Measurements from ENCODE around the gene COQ2. TPM values are rescaled to one million over a fixed set of nuclear protein-coding genes. Genes with fewer than 3 reads are reported as not detected.
A peak's percentile ranks its signal among the peaks of the same experiment; 100 is the strongest.

COQ2 gene
- polyA plus RNA-seq, 1 donor (not counting 4 experiments of a cell fraction or from before 2014, with no cell fraction given), result 29.1 TPM

- no peaks in the 10 kb centered on the region for H3K36me3 ChIP-seq (ENCODE audit: control insufficient read depth in 2 of 2, extremely low read depth in 1 of 2, insufficient read depth in 2 of 2, low read length in 2 of 2)
- no peak overlapping the region for H3K4me2 ChIP-seq (ENCODE audit: control insufficient read depth, extremely low read depth, insufficient read depth, low read depth, low read length)
- no peaks in the 10 kb centered on the region for H3K9me3 ChIP-seq (ENCODE audit: control insufficient read depth, low read depth, low read length)
- H2AFZ ChIP-seq (ENCODE audit: control insufficient read depth, low read length), result no peak overlapping the region
- H3K9me1 ChIP-seq (ENCODE audit: control insufficient read depth, extremely low read depth, insufficient read depth, low read length), result no peaks in the 10 kb centered on the region
- FAIRE-seq (no peak), DNase-seq (ENCODE audit: low read depth, low spot score) (no peak)
- H3K9ac ChIP-seq (ENCODE audit: control insufficient read depth, extremely low read depth, insufficient read depth, low read length), result no peak overlapping the region
- H3K27me3 ChIP-seq (ENCODE audit: control insufficient read depth, extremely low read depth, insufficient read depth, low read length), result no peaks in the 10 kb centered on the region
- no peaks in the 10 kb centered on the region for H3K79me2 ChIP-seq (ENCODE audit: control insufficient read depth, insufficient read depth, low read length)
- no peak overlapping the region for H3K4me3 ChIP-seq (ENCODE audit: control insufficient read depth in 2 of 3, extremely low read depth in 1 of 3, insufficient read depth in 2 of 3, low read depth in 1 of 3, low read length in 3 of 3)
- no peaks in the 10 kb centered on the region for H4K20me1 ChIP-seq (ENCODE audit: control insufficient read depth, extremely low read depth, insufficient read depth, low read length)
- peaks cover 13% of the 10 kb centered on the region for H3K4me1 ChIP-seq (ENCODE audit: control insufficient read depth, extremely low read depth, insufficient read depth, low read length)
- dilution Hi-C loops (cut with MboI; ENCODE audit: extremely low pct_ligation_motif_present, low sequenced_read_pairs), result no loop called here
- TF ChIP-seq EZH2 (IDR thresholded peaks at IDR 0.05; ENCODE audit: low read length) (no peak), CTCF (optimal IDR thresholded peaks at IDR 0.05 in 1 of 3, IDR thresholded peaks at IDR 0.05 in 1 of 3, conservative IDR thresholded peaks at IDR 0.05 in 1 of 3; ENCODE audit: extremely low read depth in 1 of 3, insufficient read depth in 2 of 3, low read length in 3 of 3) (no peak)
- H3K27ac ChIP-seq (ENCODE audit: control insufficient read depth, insufficient read depth, low read length), result no peak overlapping the region
These were observed 62.6 kb downstream of the COQ2 start for GRCh38 chr4:83221897-83222441.

- peak; percentile 57 for DNase-seq (ENCODE audit: low read depth, low spot score)
These were observed 65.0 kb downstream of the COQ2 start for GRCh38 chr4:83219344-83220331.

More at GRCh38 chr4:83219344-83220331, 65.0 kb downstream of the COQ2 start:
- no peaks in the 10 kb centered on the region for H3K9me3 ChIP-seq (ENCODE audit: control insufficient read depth, low read depth, low read length)
- H3K27ac ChIP-seq (ENCODE audit: control insufficient read depth, insufficient read depth, low read length), result peak overlapping the region; percentile 66
- no peaks in the 10 kb centered on the region for H3K27me3 ChIP-seq (ENCODE audit: control insufficient read depth, extremely low read depth, insufficient read depth, low read length)
- peak overlapping the region; percentile 95 for H3K4me2 ChIP-seq (ENCODE audit: control insufficient read depth, extremely low read depth, insufficient read depth, low read depth, low read length)
- peak overlapping the region; percentile 57 for H3K9ac ChIP-seq (ENCODE audit: control insufficient read depth, extremely low read depth, insufficient read depth, low read length)
- FAIRE-seq, result peak; percentile 81
- dilution Hi-C loops (cut with MboI; ENCODE audit: extremely low pct_ligation_motif_present, low sequenced_read_pairs), result no loop called here
- peaks cover 13% of the 10 kb centered on the region for H3K4me1 ChIP-seq (ENCODE audit: control insufficient read depth, extremely low read depth, insufficient read depth, low read length)
- no peaks in the 10 kb centered on the region for H3K36me3 ChIP-seq (ENCODE audit: control insufficient read depth in 2 of 2, extremely low read depth in 1 of 2, insufficient read depth in 2 of 2, low read length in 2 of 2)
- H3K4me3 ChIP-seq (ENCODE audit: control insufficient read depth in 2 of 3, extremely low read depth in 1 of 3, insufficient read depth in 2 of 3, low read depth in 1 of 3, low read length in 3 of 3), result peak overlapping the region; percentile 27 to 70 (median 62)
- no peaks in the 10 kb centered on the region for H4K20me1 ChIP-seq (ENCODE audit: control insufficient read depth, extremely low read depth, insufficient read depth, low read length)
- H2AFZ ChIP-seq (ENCODE audit: control insufficient read depth, low read length), result peak overlapping the region; percentile 91
- TF ChIP-seq CTCF (optimal IDR thresholded peaks at IDR 0.05 in 1 of 3, IDR thresholded peaks at IDR 0.05 in 1 of 3, conservative IDR thresholded peaks at IDR 0.05 in 1 of 3; ENCODE audit: extremely low read depth in 1 of 3, insufficient read depth in 2 of 3, low read length in 3 of 3) (no peak), EZH2 (IDR thresholded peaks at IDR 0.05; ENCODE audit: low read length) (no peak)
- no peaks in the 10 kb centered on the region for H3K79me2 ChIP-seq (ENCODE audit: control insufficient read depth, insufficient read depth, low read length)
- H3K9me1 ChIP-seq (ENCODE audit: control insufficient read depth, extremely low read depth, insufficient read depth, low read length), result no peaks in the 10 kb centered on the region
